ENCODE results near the gene EVPLL. TPM values are rescaled to one million over a fixed set of nuclear protein-coding genes. Genes with fewer than 3 reads are reported as not detected.
"Not testable (repeated sequence)": the region's sequence is repeated elsewhere in the genome, so short reads cannot be mapped to it uniquely, and the experiment has no call there.

EVPLL gene
- total RNA-seq, 1 donor from 2014 or later, result 2.1 TPM

DNA sequence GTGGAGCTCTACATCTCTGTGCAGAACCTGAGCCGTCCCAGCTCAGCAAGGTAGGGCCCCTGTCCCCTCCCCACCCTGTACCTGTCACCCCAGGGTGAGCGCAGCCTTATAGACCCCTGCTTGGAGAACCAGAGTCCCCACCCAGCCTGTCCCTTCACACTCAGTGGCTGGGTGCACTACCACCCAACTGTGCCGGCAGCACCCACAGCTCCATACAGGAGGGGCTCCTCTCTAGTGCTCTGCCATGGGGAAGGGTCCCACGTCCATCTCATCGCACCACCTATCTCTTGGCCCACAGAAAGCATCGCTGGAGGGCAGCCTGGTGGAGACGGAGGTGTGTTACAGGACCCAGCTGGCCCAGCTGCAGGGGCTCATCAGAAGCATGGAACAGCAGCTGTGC lies 45.4 kb downstream of the EVPLL start:
- DNase-seq (ENCODE audit: low spot score), result not testable (repeated sequence)

DNA sequence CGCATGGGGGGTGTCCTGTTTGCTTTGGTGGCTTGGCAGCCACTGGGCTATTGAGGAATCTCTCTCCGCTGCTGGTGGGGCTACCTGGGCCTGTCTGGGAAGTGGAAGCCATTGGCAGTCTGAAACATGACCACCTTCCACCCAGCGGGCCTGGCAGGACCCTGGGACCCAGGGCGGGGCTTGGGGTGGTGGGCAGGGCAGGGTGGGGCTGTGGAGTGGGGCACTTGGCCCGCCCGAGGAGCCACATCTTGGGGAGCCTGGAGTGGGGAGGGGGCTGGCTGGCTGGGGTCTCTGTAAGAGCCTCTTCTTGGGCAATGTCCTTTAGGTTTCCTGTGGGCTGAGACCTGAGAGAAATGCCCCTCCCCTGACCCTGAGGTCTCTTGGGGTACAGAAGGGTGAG lies 48.0 kb downstream of the EVPLL start:
- not testable (repeated sequence) for DNase-seq (ENCODE audit: low spot score)

DNA sequence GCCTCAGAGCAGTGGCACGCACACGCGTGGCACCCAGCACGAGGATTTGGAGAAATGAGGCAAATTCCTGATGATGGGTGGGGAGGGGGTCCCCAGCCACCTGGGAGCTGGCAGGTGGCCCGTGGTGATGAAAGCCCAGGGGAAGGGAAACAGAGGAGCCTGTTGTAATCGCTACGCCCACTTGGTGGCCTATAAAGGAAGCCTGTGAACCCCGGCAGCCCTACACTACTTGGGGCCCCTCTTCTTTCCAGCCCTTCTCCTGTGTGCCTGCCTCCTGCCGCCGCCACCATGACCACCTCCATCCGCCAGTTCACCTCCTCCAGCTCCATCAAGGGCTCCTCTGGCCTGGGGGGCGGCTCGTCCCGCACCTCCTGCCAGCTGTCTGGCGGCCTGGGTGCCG lies 49.1 kb downstream of the EVPLL start:
- DNase-seq (ENCODE audit: low spot score), result not testable (repeated sequence)

DNA sequence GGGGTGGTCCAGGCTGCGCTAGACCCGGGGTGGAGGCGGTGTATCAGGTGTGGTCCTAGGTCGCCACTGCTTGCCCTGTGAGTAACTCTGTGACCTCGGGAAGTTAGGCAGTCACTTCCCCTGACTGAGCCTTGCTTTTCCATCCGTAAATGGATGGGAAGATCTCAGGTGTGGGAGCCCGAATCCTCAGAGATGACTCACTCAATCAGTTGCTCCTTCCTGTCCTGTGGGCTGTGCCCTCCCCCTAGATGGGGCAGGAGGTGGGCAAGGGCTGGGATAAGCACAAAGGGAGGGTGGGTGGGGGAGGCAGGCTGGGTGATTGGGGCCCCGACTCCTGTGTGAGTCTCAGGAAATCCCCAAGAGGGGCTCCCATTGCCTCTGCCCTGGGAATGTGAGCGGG lies 54.6 kb downstream of the EVPLL start:
- DNase-seq (ENCODE audit: low spot score), result not testable (repeated sequence)

Other genes starting within 250 kb of the EVPLL start
- 87.9 TPM for gene ALKBH5, start 193.9 kb upstream of the EVPLL start, total RNA-seq
- 18.5 TPM for gene LLGL1, start 152.1 kb upstream of the EVPLL start, total RNA-seq
- 307 TPM for gene FLII, start 119.0 kb upstream of the EVPLL start, total RNA-seq
- gene MIEF2, start 117.1 kb upstream of the EVPLL start, total RNA-seq, result 9.8 TPM
- gene TOP3A, start 62.8 kb upstream of the EVPLL start, total RNA-seq, result 42.7 TPM
- gene SMCR8, start 62.5 kb upstream of the EVPLL start, total RNA-seq, result 22.3 TPM
- 31.2 TPM for gene SHMT1, start 14.2 kb upstream of the EVPLL start, total RNA-seq
- gene LGALS9C, start 99.0 kb downstream of the EVPLL start, total RNA-seq, result not detected